SU-DHL-6 (cell line): Measurements from ENCODE around the gene SESN2.

Source experiments
- EZH2phosphoT487 ChIP-seq: fragments of 200-600 bp; sonication (generic), shearing (Covaris generic); conservative IDR thresholded peaks from 2 replicates; pipeline ENCODE4 v1.6.1; 2018; ENCODE audit warnings: mild to moderate bottlenecking, antibody characterized with exemption, low read length, moderate library complexity, mixed read lengths
- TF ChIP-seq, protein P1 (sequence below): fragments of 200-600 bp; sonication (generic); IDR thresholded peaks from one replicate; pipeline ENCODE4 v1.5.1; 2017; ENCODE audit warnings: antibody characterized with exemption, mild to moderate bottlenecking, low read length, moderate library complexity; ENCODE audit not compliant: insufficient read depth, poor library complexity, severe bottlenecking

DNA sequence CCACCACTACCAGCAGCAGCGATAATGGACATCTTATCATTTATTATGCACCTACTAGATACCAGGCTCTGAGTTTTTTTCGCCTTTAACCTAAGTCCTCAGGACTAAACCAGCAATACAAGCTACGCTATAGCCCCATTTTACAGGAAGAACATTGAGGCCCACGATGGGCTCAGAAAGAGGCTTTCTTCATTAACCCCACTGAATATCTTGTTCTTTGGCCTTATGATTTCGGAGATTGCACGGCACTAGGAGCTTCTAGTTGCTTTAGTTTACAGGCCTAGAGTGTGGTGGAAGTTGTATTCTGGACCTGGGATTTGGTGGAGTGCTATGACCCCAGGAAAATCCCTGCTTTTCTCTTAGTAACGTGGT lies 1.5 kb downstream of the SESN2 start:
- TF ChIP-seq, protein P1, sequence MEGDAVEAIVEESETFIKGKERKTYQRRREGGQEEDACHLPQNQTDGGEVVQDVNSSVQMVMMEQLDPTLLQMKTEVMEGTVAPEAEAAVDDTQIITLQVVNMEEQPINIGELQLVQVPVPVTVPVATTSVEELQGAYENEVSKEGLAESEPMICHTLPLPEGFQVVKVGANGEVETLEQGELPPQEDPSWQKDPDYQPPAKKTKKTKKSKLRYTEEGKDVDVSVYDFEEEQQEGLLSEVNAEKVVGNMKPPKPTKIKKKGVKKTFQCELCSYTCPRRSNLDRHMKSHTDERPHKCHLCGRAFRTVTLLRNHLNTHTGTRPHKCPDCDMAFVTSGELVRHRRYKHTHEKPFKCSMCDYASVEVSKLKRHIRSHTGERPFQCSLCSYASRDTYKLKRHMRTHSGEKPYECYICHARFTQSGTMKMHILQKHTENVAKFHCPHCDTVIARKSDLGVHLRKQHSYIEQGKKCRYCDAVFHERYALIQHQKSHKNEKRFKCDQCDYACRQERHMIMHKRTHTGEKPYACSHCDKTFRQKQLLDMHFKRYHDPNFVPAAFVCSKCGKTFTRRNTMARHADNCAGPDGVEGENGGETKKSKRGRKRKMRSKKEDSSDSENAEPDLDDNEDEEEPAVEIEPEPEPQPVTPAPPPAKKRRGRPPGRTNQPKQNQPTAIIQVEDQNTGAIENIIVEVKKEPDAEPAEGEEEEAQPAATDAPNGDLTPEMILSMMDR: no peak
- no peak for TF ChIP-seq EZH2phosphoT487
